Measurements from ENCODE around the gene H2AZ2.

Gene H2AZ2

GRCh38 chr7:44889086-44889781, 41.3 kb upstream of the H2AZ2 start:
- no peak for DNase-seq (ENCODE audit: low read depth)
- TF ChIP-seq CTCF (conservative IDR thresholded peaks at IDR 0.05; ENCODE audit: low read depth, low read length): no peak
- H3K4me3 ChIP-seq (ENCODE audit: low read length): no peak overlapping the region

- no peak for TF ChIP-seq CTCF (conservative IDR thresholded peaks at IDR 0.05; ENCODE audit: low read depth, low read length)
Measured at GRCh38 chr7:44887293-44887692, 39.4 kb upstream of the H2AZ2 start.

GRCh38 chr7:44885394-44886317, 37.8 kb upstream of the H2AZ2 start, which contains the start of gene PURB:
Gene PURB (minus strand): TSS chr7:44885530. CDS start chr7:44885348, 182 bp downstream.
- peak within 1 kb of the TSS; percentile 91 for H3K4me3 ChIP-seq (ENCODE audit: low read length)
- no peak for TF ChIP-seq CTCF (conservative IDR thresholded peaks at IDR 0.05; ENCODE audit: low read depth, low read length)
- DNase-seq (ENCODE audit: low read depth): peak; percentile 79

More at GRCh38 chr7:44887293-44887692, 39.4 kb upstream of the H2AZ2 start:
- H3K4me3 ChIP-seq (ENCODE audit: low read length): no peak overlapping the region
- no peak for DNase-seq (ENCODE audit: low read depth)

- TF ChIP-seq CTCF (conservative IDR thresholded peaks at IDR 0.05; ENCODE audit: low read depth, low read length): no peak
- H3K4me3 ChIP-seq (ENCODE audit: low read length): peak overlapping the region; percentile 77
- no peak for DNase-seq (ENCODE audit: low read depth)
Measured at GRCh38 chr7:44884621-44885393, 36.9 kb upstream of the H2AZ2 start.

GRCh38 chr7:44883961-44884620, 36.2 kb upstream of the H2AZ2 start:
- TF ChIP-seq CTCF (conservative IDR thresholded peaks at IDR 0.05; ENCODE audit: low read depth, low read length): no peak
- DNase-seq (ENCODE audit: low read depth): no peak
- H3K4me3 ChIP-seq (ENCODE audit: low read length): peak overlapping the region; percentile 77

GRCh38 chr7:44882899-44883298, 35.0 kb upstream of the H2AZ2 start:
- H3K4me3 ChIP-seq (ENCODE audit: low read length): peak overlapping the region; percentile 77
- DNase-seq (ENCODE audit: low read depth): no peak
- TF ChIP-seq CTCF (conservative IDR thresholded peaks at IDR 0.05; ENCODE audit: low read depth, low read length): no peak

All from retinal pigment epithelial cell (primary cell).